ENCODE results near the gene RNF7. TPM values are rescaled to one million over a fixed set of nuclear protein-coding genes. Genes with fewer than 3 reads are reported as not detected.

RNF7 gene
- total and polyA plus RNA-seq, 9 of the 15 experiments (the other 6 are each of a cell fraction or from before 2014, with no cell fraction given), result 38.8 to 133 (median 80.5) TPM

- CTCF ChIA-PET (ENCODE audit: low intra/inter-chr PET ratio), result no interaction called here
These were observed 13.1 kb upstream of the RNF7 start for GRCh38 chr3:141725036-141725435.

More at GRCh38 chr3:141725036-141725435, 13.1 kb upstream of the RNF7 start:
- no peaks in the 10 kb centered on the region for H3K27me3 ChIP-seq (ENCODE audit: control insufficient read depth in 2 of 2, insufficient read depth in 2 of 2, low read length in 2 of 2)
- H3K4me2 ChIP-seq (ENCODE audit: insufficient read depth, low read length), result no peak overlapping the region
- no peaks in the 10 kb centered on the region for H3K36me3 ChIP-seq (ENCODE audit: control insufficient read depth, insufficient read depth, low read length)
- H3K27ac ChIP-seq (ENCODE audit: extremely low read depth, low read depth, low read length), result no peak overlapping the region
- H3K9ac ChIP-seq (ENCODE audit: insufficient read depth in 1 of 2, low read depth in 2 of 2, low read length in 2 of 2), result no peak overlapping the region
- H3K4me1 ChIP-seq (replicated peaks in 1 of 2; ENCODE audit: control insufficient read depth in 2 of 2, insufficient read depth in 2 of 2, low read length in 2 of 2), result no peaks in the 10 kb centered on the region
- in situ Hi-C loops (cut with MboI), result no loop called here
- H3K4me3 ChIP-seq, result no peak overlapping the region
- DNase-seq (ENCODE audit: extremely low read depth in 1 of 4, low spot score in 3 of 4) (no peak), ATAC-seq (no peak), FAIRE-seq (no peak)
- 52% methylated on average over 4 of the region's 4 CpGs for WGBS (ENCODE audit: insufficient coverage, low coverage, missing lambda C conversion rate)
- intact Hi-C loops (cut with micrococcal nuclease), result no loop called here
- H2AFZ ChIP-seq (ENCODE audit: low read depth, low read length), result no peak overlapping the region
- no TSS peak for BruUV-seq (replicated peaks)
- no peaks in the 10 kb centered on the region for H3K9me1 ChIP-seq (ENCODE audit: control insufficient read depth, insufficient read depth, low read length)
- H3K79me2 ChIP-seq (ENCODE audit: control insufficient read depth, insufficient read depth, low read length), result no peaks in the 10 kb centered on the region
- TF ChIP-seq ARID1B (IDR thresholded peaks at IDR 0.05) (no peak), ZNF766 (CRISPR knock-in tag; conservative IDR thresholded peaks at IDR 0.05) (no peak), YBX1 (IDR thresholded peaks at IDR 0.05) (no peak), TCF15 (CRISPR knock-in tag; IDR thresholded peaks at IDR 0.05) (no peak), ADNP (tag; IDR thresholded peaks at IDR 0.05) (no peak), XRCC3 (IDR thresholded peaks at IDR 0.05) (no peak), ID3 (CRISPR knock-in tag; IDR thresholded peaks at IDR 0.05) (no peak), ID3 (tag; IDR thresholded peaks at IDR 0.05) (no peak), HMBOX1 (IDR thresholded peaks at IDR 0.05) (no peak), HMG20B (CRISPR knock-in tag; IDR thresholded peaks at IDR 0.05) (no peak)
- H4K20me1 ChIP-seq (replicated peaks; ENCODE audit: control insufficient read depth, insufficient read depth, low read length), result no peaks in the 10 kb centered on the region
- POLR2A ChIA-PET, result no interaction called here
- H3K9me3 ChIP-seq (replicated peaks; ENCODE audit: control insufficient read depth, insufficient read depth, low read depth, low read length), result no peaks in the 10 kb centered on the region

Measured in K562 (cell line).